Panc1 (cell line): ENCODE data around the gene DNAAF8. TPM values are rescaled to one million over a fixed set of nuclear protein-coding genes. Genes with fewer than 3 reads are reported as not detected.
"Not testable (repeated sequence)": the region's sequence is repeated elsewhere in the genome, so short reads cannot be mapped to it uniquely, and the experiment has no call there.

Experiments
- ATAC-seq: fragments of 200-7000 bp; cut with Tn5 transposase; 2 replicates; pipeline ENCODE4 v1.9.1; 2020; ENCODE audit warnings: mild to moderate bottlenecking, moderate library complexity
- BruUV-seq: library from RNA; stranded (reverse); fragments of 400-500 nt; replicated peaks from 2 replicates; lab custom pipeline; 2021; lab: Mats Ljungman, UMichigan
- CTCF ChIA-PET: fragments of 300-600 bp; sonication (Branson Sonifier 250); formaldehyde crosslinking; loops from one replicate; lab custom pipeline; 2022; ENCODE audit warnings: antibody characterized with exemption; lab: Charles Lee
- POLR2A ChIA-PET: fragments of 300-600 bp; sonication (Branson Sonifier 250); formaldehyde crosslinking; loops from one replicate; lab custom pipeline; 2022; ENCODE audit warnings: antibody characterized with exemption; lab: Charles Lee
- DNase-seq: peaks from one replicate; pipeline ENCODE4 v3.0.0-alpha.2; 2010; ENCODE audit warnings: low read depth, low spot score
- H3K27ac ChIP-seq: 2 replicates; pipeline ENCODE4 v1.5.1; 2011; ENCODE audit warnings: mild to moderate bottlenecking, low read length, inconsistent platforms
- H3K27me3 ChIP-seq: fragments of 200-500 bp; sonication (Bioruptor generic); 2 replicates; pipeline ENCODE4 v1.6.0; 2014; ENCODE audit warnings: low read length, inconsistent platforms; ENCODE audit not compliant: control insufficient read depth, insufficient read depth
- H3K36me3 ChIP-seq: fragments of 200-500 bp; sonication (Bioruptor generic); 2 replicates; pipeline ENCODE4 v1.5.1; 2014; ENCODE audit warnings: inconsistent platforms, mild to moderate bottlenecking, low read length, moderate library complexity; ENCODE audit not compliant: control insufficient read depth, insufficient read depth
- H3K4me1 ChIP-seq: 2 replicates; pipeline ENCODE4 v1.5.1; 2011; ENCODE audit warnings: inconsistent platforms, mild to moderate bottlenecking, low read length, moderate library complexity; ENCODE audit not compliant: control insufficient read depth, insufficient read depth
- H3K4me3 ChIP-seq, 2 experiments: 2 replicates each; pipeline ENCODE4 v1.5.1; 2011 to 2012; ENCODE audit warnings: low read depth in 2 of 2, low read length in 2 of 2, mild to moderate bottlenecking in 2 of 2, inconsistent platforms in 1 of 2, moderate library complexity in 1 of 2
- H3K9me3 ChIP-seq: fragments of 200-500 bp; sonication (Bioruptor generic); 2 replicates; pipeline ENCODE4 v1.5.1; 2014; ENCODE audit warnings: low read depth, mild to moderate bottlenecking, inconsistent platforms, low read length, moderate library complexity; ENCODE audit not compliant: control insufficient read depth, insufficient read depth
- POLR2AphosphoS5 ChIP-seq: IDR thresholded peaks from 2 replicates; pipeline ENCODE4 v1.6.1; 2012; ENCODE audit warnings: mild to moderate bottlenecking, low read depth, low read length, moderate library complexity
- SIN3A ChIP-seq: IDR thresholded peaks from 2 replicates; pipeline ENCODE4 v1.6.1; 2012; ENCODE audit warnings: low read depth, mild to moderate bottlenecking, low read length, moderate library complexity, borderline replicate concordance; ENCODE audit not compliant: insufficient read depth
- TCF7L2 ChIP-seq: IDR thresholded peaks from 2 replicates; pipeline ENCODE4 v1.6.1; 2011; ENCODE audit warnings: mild to moderate bottlenecking, low read depth, low read length, inconsistent platforms
- in situ Hi-C: cut with HindIII; loops from 2 replicates; pipeline ENCODE4 v1.10.0; 2016; ENCODE audit warnings: low sequenced_read_pairs, low pct_unique_long_range_greater_than_20kb
- intact Hi-C: fragments of 100-400 bp; cut with micrococcal nuclease; formaldehyde crosslinking; loops from one replicate; pipeline ENCODE4 v1.10.0; 2022; ENCODE audit not compliant: unreplicated experiment
- total RNA-seq: library from RNA; stranded (reverse); gene quantifications from one replicate; pipeline ENCODE4 v1.2.1, GENCODE V29; 2021; ENCODE audit not compliant: unreplicated experiment
- TF ChIP-seq, protein P1 (sequence below): fragments of 450-650 bp; IDR thresholded peaks from 2 replicates; pipeline ENCODE4 v1.5.1; 2017; ENCODE audit warnings: mild to moderate bottlenecking
- TF ChIP-seq, protein P2 (sequence below), 2 experiments: IDR thresholded peaks; 2 replicates each; pipeline ENCODE4 v1.6.1; 2011 to 2012; ENCODE audit warnings: low read depth in 2 of 2, control low read depth in 1 of 2, low read length in 1 of 2, mild to moderate bottlenecking in 1 of 2, moderate library complexity in 1 of 2; ENCODE audit not compliant: insufficient read depth in 1 of 2

The DNAAF8 gene
- total RNA-seq, 1 experiment from 2014 or later = 2.3 TPM

DNA sequence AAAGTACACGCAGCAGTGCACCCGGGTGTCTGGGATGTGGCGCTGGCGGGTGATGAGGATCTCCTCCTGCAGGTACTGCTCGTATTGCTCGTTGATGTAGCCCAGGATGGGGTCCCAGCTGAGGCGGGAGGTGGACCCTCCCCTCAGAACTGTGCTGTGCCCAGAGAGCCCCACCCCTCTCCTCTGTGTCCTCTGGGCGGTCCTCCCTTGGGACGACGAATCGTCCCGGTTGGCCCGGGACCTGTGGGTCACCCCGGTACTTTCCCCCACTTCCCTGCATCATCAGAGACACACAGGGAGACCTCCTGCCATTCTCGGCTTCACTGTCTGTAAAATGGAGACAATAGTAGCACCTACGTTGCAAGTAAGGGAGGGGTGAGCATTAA lies 49.6 kb downstream of the DNAAF8 start:
- Histone ChIP-seq H3K36me3 (no peaks in the 10 kb centered on the region), H3K27ac (no peak overlapping the region), H3K4me3 (no peak overlapping the region), H3K4me1 (peaks cover 12% of the 10 kb centered on the region; the same call in 1 of the 2 replicates), H3K27me3 (no peaks in the 10 kb centered on the region), H3K9me3 (no peaks in the 10 kb centered on the region)
- TF ChIP-seq SIN3A = no peak
- no peak for TF ChIP-seq POLR2AphosphoS5
- TF ChIP-seq TCF7L2 = no peak
- TF ChIP-seq, protein P1, sequence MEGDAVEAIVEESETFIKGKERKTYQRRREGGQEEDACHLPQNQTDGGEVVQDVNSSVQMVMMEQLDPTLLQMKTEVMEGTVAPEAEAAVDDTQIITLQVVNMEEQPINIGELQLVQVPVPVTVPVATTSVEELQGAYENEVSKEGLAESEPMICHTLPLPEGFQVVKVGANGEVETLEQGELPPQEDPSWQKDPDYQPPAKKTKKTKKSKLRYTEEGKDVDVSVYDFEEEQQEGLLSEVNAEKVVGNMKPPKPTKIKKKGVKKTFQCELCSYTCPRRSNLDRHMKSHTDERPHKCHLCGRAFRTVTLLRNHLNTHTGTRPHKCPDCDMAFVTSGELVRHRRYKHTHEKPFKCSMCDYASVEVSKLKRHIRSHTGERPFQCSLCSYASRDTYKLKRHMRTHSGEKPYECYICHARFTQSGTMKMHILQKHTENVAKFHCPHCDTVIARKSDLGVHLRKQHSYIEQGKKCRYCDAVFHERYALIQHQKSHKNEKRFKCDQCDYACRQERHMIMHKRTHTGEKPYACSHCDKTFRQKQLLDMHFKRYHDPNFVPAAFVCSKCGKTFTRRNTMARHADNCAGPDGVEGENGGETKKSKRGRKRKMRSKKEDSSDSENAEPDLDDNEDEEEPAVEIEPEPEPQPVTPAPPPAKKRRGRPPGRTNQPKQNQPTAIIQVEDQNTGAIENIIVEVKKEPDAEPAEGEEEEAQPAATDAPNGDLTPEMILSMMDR = no peak
- TF ChIP-seq, protein P2, sequence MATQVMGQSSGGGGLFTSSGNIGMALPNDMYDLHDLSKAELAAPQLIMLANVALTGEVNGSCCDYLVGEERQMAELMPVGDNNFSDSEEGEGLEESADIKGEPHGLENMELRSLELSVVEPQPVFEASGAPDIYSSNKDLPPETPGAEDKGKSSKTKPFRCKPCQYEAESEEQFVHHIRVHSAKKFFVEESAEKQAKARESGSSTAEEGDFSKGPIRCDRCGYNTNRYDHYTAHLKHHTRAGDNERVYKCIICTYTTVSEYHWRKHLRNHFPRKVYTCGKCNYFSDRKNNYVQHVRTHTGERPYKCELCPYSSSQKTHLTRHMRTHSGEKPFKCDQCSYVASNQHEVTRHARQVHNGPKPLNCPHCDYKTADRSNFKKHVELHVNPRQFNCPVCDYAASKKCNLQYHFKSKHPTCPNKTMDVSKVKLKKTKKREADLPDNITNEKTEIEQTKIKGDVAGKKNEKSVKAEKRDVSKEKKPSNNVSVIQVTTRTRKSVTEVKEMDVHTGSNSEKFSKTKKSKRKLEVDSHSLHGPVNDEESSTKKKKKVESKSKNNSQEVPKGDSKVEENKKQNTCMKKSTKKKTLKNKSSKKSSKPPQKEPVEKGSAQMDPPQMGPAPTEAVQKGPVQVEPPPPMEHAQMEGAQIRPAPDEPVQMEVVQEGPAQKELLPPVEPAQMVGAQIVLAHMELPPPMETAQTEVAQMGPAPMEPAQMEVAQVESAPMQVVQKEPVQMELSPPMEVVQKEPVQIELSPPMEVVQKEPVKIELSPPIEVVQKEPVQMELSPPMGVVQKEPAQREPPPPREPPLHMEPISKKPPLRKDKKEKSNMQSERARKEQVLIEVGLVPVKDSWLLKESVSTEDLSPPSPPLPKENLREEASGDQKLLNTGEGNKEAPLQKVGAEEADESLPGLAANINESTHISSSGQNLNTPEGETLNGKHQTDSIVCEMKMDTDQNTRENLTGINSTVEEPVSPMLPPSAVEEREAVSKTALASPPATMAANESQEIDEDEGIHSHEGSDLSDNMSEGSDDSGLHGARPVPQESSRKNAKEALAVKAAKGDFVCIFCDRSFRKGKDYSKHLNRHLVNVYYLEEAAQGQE (IDR thresholded peaks at IDR 0.05; ENCODE audit: insufficient read depth in 1 of 2, low read depth in 2 of 2, low read length in 1 of 2) = no peak
- no peak for ATAC-seq
- no TSS peak for BruUV-seq
- ChIA-PET CTCF (no interaction called here), POLR2A (no interaction called here)
- in situ Hi-C loops (no loop called here), intact Hi-C loops (no loop called here)
- DNase-seq = no peak

DNA sequence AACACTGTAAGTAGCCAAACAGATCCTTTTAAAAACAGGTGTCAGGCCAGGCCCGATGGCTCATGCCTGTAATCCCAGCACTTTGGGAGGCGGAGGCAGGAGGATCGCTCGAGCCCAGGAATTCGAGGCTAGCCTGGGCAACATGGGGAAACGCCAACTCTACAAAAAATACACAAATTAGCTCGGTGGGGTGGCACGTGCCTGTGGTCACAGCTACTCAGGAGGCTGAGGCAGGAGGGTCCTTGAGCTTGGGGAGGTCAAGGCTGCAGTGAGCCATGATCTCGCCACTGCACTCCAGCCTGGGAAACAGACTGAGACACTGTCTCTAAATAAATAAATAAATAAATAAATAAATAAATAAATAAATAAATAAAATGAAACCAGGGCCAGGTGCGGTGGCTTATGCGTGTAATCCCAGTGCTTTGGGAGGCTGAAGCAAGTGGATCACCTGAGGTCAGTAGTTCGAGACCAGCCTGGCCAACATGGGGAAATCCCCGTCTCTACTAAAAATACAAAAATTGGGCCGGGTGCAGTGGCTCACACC lies 50.2 kb downstream of the DNAAF8 start:
- H3K9me3 ChIP-seq, BruUV-seq, ATAC-seq, H3K27me3 ChIP-seq, intact Hi-C loops, H3K4me3 ChIP-seq, DNase-seq, CTCF ChIA-PET, H3K36me3 ChIP-seq, POLR2A ChIA-PET, H3K27ac ChIP-seq, in situ Hi-C loops: not testable (repeated sequence)
- peaks cover 12% of the 10 kb centered on the region; the same call in 1 of the 2 replicates for H3K4me1 ChIP-seq

DNA sequence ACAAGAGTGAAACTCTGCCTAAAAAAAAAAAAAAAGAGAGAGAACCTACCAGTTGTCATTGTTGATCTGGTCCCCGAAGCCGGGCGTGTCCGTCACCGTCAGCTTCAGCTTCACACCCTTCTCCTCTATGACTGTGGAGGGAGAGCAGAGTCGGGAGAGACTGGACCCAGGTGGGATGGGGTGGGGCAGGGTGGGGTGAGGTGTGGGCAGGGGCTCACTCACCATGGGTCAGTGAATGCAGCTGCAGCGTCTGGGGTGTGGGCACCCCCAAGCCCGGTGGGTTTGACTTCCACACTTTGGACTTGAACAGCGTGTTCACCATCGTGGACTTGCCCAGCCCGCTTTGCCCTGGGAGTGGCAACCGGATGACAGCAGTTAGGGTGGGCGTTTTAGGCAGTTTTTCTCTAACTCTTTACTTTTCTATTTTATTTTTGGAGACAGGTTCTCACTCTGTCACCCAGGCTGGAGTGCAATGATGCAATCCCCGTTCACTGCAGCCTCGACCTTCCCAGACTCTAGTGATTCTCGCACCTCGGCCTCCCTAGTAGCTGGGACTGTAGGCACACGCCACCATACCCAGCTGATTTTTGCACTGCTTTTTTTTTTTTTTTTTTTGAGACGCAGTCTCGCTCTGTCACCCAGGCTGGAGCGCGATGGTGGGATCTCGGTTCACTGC lies 51.6 kb downstream of the DNAAF8 start:
- H3K9me3 ChIP-seq = no peaks in the 10 kb centered on the region
- CTCF ChIA-PET = no interaction called here
- intact Hi-C loops (no loop called here), in situ Hi-C loops (no loop called here)
- no peak for ATAC-seq
- no peaks in the 10 kb centered on the region for H3K36me3 ChIP-seq
- no peaks in the 10 kb centered on the region for H3K27me3 ChIP-seq
- no peak for TF ChIP-seq POLR2AphosphoS5
- TF ChIP-seq, protein P2 (IDR thresholded peaks at IDR 0.05; ENCODE audit: insufficient read depth in 1 of 2, low read depth in 2 of 2, low read length in 1 of 2) = no peak
- TF ChIP-seq TCF7L2 = no peak
- no peak for TF ChIP-seq SIN3A
- TF ChIP-seq, protein P1 = no peak
- DNase-seq = no peak
- POLR2A ChIA-PET = no interaction called here
- no peak overlapping the region for H3K4me3 ChIP-seq
- H3K4me1 ChIP-seq = peaks cover 8% of the 10 kb centered on the region; the same call in 1 of the 2 replicates
- H3K27ac ChIP-seq = no peak overlapping the region
- no TSS peak for BruUV-seq
